DOHH2 (cell line): ENCODE results near the gene RNF39.

Experiments
- EZH2phosphoT487 ChIP-seq: fragments of 200-600 bp; sonication (generic); IDR thresholded peaks from 2 replicates; pipeline ENCODE4 v1.6.1; 2017; ENCODE audit warnings: borderline replicate concordance, mild to moderate bottlenecking, antibody characterized with exemption, low read length, moderate library complexity, mixed read lengths
- TF ChIP-seq, protein P1 (sequence below): fragments of 200-600 bp; sonication (generic); IDR thresholded peaks from one replicate; pipeline ENCODE4 v1.5.1; 2014; ENCODE audit warnings: antibody characterized with exemption, mild to moderate bottlenecking, low read depth, low read length; ENCODE audit not compliant: poor library complexity, severe bottlenecking

DNA sequence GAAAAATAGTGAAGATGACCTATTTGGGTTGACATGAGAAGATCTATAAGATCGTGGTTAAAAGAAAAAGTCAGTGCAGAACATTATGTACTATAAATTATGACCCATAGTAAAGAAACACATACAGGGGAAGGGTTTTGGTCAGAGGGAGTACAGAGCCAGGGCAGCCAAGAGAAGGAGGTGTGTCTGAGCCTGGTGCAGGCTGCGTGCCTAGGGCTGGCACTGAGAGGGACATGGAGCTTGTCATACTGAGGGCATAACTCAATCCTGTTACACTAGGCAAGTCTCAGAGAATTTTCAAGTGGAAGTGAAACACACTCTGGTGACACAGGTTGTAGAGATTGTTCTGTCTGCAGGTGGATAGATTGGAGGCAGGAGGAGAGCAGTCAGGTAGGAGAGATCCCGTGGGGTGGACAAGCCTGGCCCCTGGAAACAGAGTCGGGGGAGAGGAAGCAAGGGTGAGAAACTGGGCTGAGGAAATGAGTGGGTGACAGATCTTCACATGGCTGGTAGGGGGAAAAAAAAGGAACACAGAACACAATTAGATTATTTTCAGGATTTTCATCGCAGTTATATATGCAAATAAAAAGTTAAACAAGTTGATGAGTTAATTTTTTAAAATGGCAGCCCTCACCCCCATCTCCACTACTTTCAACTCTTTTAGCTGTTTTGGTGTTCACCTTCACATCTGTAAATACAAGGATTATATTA lies 18.5 kb upstream of the RNF39 start:
- TF ChIP-seq, protein P1, sequence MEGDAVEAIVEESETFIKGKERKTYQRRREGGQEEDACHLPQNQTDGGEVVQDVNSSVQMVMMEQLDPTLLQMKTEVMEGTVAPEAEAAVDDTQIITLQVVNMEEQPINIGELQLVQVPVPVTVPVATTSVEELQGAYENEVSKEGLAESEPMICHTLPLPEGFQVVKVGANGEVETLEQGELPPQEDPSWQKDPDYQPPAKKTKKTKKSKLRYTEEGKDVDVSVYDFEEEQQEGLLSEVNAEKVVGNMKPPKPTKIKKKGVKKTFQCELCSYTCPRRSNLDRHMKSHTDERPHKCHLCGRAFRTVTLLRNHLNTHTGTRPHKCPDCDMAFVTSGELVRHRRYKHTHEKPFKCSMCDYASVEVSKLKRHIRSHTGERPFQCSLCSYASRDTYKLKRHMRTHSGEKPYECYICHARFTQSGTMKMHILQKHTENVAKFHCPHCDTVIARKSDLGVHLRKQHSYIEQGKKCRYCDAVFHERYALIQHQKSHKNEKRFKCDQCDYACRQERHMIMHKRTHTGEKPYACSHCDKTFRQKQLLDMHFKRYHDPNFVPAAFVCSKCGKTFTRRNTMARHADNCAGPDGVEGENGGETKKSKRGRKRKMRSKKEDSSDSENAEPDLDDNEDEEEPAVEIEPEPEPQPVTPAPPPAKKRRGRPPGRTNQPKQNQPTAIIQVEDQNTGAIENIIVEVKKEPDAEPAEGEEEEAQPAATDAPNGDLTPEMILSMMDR = no peak
- TF ChIP-seq EZH2phosphoT487 = no peak
